ENCODE data around the gene GRP. TPM values are rescaled to one million over a fixed set of nuclear protein-coding genes. Genes with fewer than 3 reads are reported as not detected.

Gene GRP
- not detected in 2 replicates for total RNA-seq

DNA sequence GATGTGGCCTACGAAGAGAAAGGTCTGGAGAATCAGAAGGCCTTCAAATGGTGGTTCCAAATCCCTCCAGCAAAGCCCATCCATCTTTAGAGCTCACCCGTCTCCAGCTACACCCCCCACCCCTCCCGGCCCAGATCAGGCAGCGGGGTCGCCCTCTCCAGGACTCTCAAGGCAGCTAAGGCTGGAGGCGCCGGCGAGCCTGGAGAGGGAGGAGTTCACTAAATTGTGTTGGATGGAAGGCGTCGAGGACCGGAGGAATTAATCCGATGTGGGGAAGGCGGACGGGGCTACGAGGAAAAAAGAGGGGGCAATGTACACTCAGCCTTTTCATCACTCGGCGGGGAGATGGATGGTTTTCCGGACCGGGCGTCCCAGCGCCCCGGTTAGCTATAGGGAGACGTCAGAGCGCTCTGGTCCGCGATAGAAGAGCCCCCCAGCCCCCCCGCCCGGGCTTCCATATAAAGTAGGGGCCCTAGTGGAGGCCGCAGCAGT lies at the start of gene GRP:
TSS of gene GRP (plus strand) at position 487 of the 492 bp plus-strand sequence. CDS start 108 bp downstream, outside the sequence.

DNA sequence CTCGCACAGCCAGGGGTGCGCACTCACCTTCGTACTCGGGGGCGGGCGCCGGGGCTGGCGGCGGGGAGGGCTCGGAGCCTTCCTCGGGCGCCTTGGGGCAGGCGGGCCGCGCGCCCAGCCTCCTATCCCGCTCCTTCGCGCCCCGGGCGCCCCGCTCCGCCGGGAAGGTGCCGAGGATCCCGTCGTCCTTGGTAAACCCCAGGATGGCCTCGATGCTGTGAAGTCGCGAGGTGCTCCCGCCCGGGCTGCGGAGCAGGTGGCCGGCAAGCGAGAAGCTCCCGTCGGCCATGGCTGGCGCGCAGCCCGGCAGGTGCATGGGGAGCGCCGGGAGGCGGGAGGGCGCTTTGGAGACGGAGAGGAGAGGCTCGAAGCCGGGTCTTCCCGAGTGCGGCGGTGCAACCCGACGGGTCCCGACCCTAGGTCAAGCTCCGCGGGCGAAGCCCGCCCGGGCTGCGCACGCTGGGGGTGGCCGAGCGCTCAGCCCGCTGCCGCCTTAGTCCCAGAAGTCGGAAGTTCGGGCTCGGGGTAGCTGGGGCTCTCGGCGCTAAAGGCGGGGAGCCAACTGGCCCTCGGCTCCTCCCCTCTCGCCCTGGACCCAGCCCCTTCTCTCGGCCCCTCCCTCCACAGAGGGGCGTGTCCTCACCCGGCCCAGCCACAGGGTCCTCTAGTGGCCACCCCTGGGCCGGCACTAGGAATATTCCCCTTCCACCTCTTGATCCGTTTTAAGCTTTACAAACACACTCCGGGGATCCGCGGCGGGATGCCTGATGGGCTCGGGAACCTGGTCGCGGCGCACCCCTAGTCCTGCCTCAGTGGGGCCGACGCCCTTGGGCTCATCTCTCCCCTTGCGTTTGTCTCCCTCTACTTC lies 53.2 kb downstream of the GRP start, which contains the start of gene RAX:
TSS of gene RAX (minus strand) at position 564 of the 868 bp plus-strand sequence. CDS start at position 316, 248 bp downstream.

Other genes with a start within 250 kb of the GRP start
- gene SEC11C, start 80.3 kb upstream of the GRP start, total RNA-seq: 5.9 and 19.5 TPM in 2 replicates
- gene RAX, start 53.3 kb downstream of the GRP start, total RNA-seq: not detected in 2 replicates
- not detected in 2 replicates for gene CPLX4, start 98.5 kb downstream of the GRP start, total RNA-seq
- 150 and 220 TPM in 2 replicates for gene LMAN1, start 139.1 kb downstream of the GRP start, total RNA-seq